ENCODE results near the gene AHCYL2.

AHCYL2 gene

GRCh38 chr7:129468087-129468486 lies 243.3 kb downstream of the AHCYL2 start:
- no peaks in the 10 kb centered on the region for H3K9me2 ChIP-seq (replicated peaks; ENCODE audit: low read depth, low read length)
- no peak overlapping the region for H3K4me2 ChIP-seq (ENCODE audit: low read depth, low read length, poor library complexity, severe bottlenecking)
- H3K9ac ChIP-seq (ENCODE audit: low read depth, low read length, poor library complexity, severe bottlenecking), result no peak overlapping the region
- no peaks in the 10 kb centered on the region for H3K36me3 ChIP-seq (ENCODE audit: insufficient read depth, low read length)
- H2AFZ ChIP-seq (ENCODE audit: low read length), result no peak overlapping the region
- no peaks in the 10 kb centered on the region for H4K20me1 ChIP-seq (ENCODE audit: insufficient read depth, low read length, poor library complexity, severe bottlenecking)
- no peaks in the 10 kb centered on the region for H3K4me1 ChIP-seq (ENCODE audit: insufficient read depth, low read length, poor library complexity, severe bottlenecking)
- H3K79me2 ChIP-seq (ENCODE audit: insufficient read depth, low read length), result no peaks in the 10 kb centered on the region
- no peaks in the 10 kb centered on the region for H3K27me3 ChIP-seq (ENCODE audit: insufficient read depth, low read length, poor library complexity, severe bottlenecking)
- no peaks in the 10 kb centered on the region for H3F3A ChIP-seq (ENCODE audit: low read depth)
- H3K4me3 ChIP-seq (ENCODE audit: low read length, poor library complexity, severe bottlenecking), result no peak overlapping the region
- no peak for TF ChIP-seq CTCF (conservative IDR thresholded peaks at IDR 0.05; ENCODE audit: low read length)
- TF ChIP-seq EZH2phosphoT487 (IDR thresholded peaks at IDR 0.05; ENCODE audit: borderline replicate concordance), result no peak
- no peaks in the 10 kb centered on the region for H3K9me3 ChIP-seq (ENCODE audit: insufficient read depth, low read depth, low read length)

- Histone ChIP-seq H3K9ac (ENCODE audit: low read depth, low read length, poor library complexity, severe bottlenecking) (no peak overlapping the region), H3K9me2 (replicated peaks; ENCODE audit: low read depth, low read length) (no peaks in the 10 kb centered on the region), H4K20me1 (ENCODE audit: insufficient read depth, low read length, poor library complexity, severe bottlenecking) (no peaks in the 10 kb centered on the region), H3K79me2 (ENCODE audit: insufficient read depth, low read length) (no peaks in the 10 kb centered on the region), H3F3A (ENCODE audit: low read depth) (no peaks in the 10 kb centered on the region), H3K9me3 (ENCODE audit: insufficient read depth, low read depth, low read length) (no peaks in the 10 kb centered on the region), H3K4me3 (ENCODE audit: low read length, poor library complexity, severe bottlenecking) (no peak overlapping the region), H3K36me3 (ENCODE audit: insufficient read depth, low read length) (no peaks in the 10 kb centered on the region), H3K4me2 (ENCODE audit: low read depth, low read length, poor library complexity, severe bottlenecking) (no peak overlapping the region), H3K4me1 (ENCODE audit: insufficient read depth, low read length, poor library complexity, severe bottlenecking) (no peaks in the 10 kb centered on the region), H2AFZ (ENCODE audit: low read length) (no peak overlapping the region), H3K27me3 (ENCODE audit: insufficient read depth, low read length, poor library complexity, severe bottlenecking) (no peaks in the 10 kb centered on the region)
- TF ChIP-seq EZH2phosphoT487 (IDR thresholded peaks at IDR 0.05; ENCODE audit: borderline replicate concordance) (no peak), CTCF (conservative IDR thresholded peaks at IDR 0.05; ENCODE audit: low read length) (no peak)
These were observed 243.7 kb downstream of the AHCYL2 start for GRCh38 chr7:129468547-129468946.

GRCh38 chr7:129469930-129470329 lies 245.1 kb downstream of the AHCYL2 start:
- H3K36me3 ChIP-seq (ENCODE audit: insufficient read depth, low read length), result no peaks in the 10 kb centered on the region
- H3F3A ChIP-seq (ENCODE audit: low read depth), result no peaks in the 10 kb centered on the region
- H3K27me3 ChIP-seq (ENCODE audit: insufficient read depth, low read length, poor library complexity, severe bottlenecking), result no peaks in the 10 kb centered on the region
- no peak overlapping the region for H3K4me3 ChIP-seq (ENCODE audit: low read length, poor library complexity, severe bottlenecking)
- H3K9ac ChIP-seq (ENCODE audit: low read depth, low read length, poor library complexity, severe bottlenecking), result no peak overlapping the region
- no peaks in the 10 kb centered on the region for H3K9me2 ChIP-seq (replicated peaks; ENCODE audit: low read depth, low read length)
- no peaks in the 10 kb centered on the region for H3K4me1 ChIP-seq (ENCODE audit: insufficient read depth, low read length, poor library complexity, severe bottlenecking)
- no peaks in the 10 kb centered on the region for H3K9me3 ChIP-seq (ENCODE audit: insufficient read depth, low read depth, low read length)
- H3K4me2 ChIP-seq (ENCODE audit: low read depth, low read length, poor library complexity, severe bottlenecking), result no peak overlapping the region
- no peak for TF ChIP-seq CTCF (conservative IDR thresholded peaks at IDR 0.05; ENCODE audit: low read length)
- TF ChIP-seq EZH2phosphoT487 (IDR thresholded peaks at IDR 0.05; ENCODE audit: borderline replicate concordance), result no peak
- H2AFZ ChIP-seq (ENCODE audit: low read length), result no peak overlapping the region
- H3K79me2 ChIP-seq (ENCODE audit: insufficient read depth, low read length), result no peaks in the 10 kb centered on the region
- H4K20me1 ChIP-seq (ENCODE audit: insufficient read depth, low read length, poor library complexity, severe bottlenecking), result no peaks in the 10 kb centered on the region

Data from Loucy (cell line).